Measurements from ENCODE around the gene MPPED2. TPM values are rescaled to one million over a fixed set of nuclear protein-coding genes. Genes with fewer than 3 reads are reported as not detected.

The MPPED2 gene
- total and polyA plus RNA-seq, 10 of the 15 experiments (the other 5 are each of a cell fraction or from before 2014, with no cell fraction given), result not detected

DNA sequence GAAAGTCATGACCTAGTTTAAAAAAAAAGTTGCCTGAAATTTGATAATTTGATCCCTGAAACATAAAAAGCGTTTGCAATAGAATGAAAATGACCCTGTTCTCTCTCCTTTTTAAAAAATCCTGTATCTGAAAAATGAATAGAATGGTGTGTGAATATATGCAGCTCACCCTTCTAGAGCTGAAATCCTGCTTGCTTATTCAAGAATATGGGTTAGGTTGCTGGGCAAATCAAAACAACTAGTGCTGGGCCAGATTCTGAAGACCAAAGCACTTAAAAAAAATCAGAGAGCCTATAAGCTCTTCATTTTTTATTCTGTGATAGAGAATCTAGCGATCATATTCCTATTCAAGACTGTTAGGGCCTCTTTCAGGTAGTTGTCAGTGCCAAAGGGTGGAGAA is 131.6 kb downstream of the MPPED2 start:
- FAIRE-seq (no peak), DNase-seq (ENCODE audit: low read depth, low spot score) (no peak), ATAC-seq (no peak)
- Histone ChIP-seq H3K4me2 (ENCODE audit: control insufficient read depth, insufficient read depth) (no peak overlapping the region), H3K4me1 (ENCODE audit: control insufficient read depth, insufficient read depth, low read length) (no peaks in the 10 kb centered on the region), H2AFZ (ENCODE audit: control insufficient read depth, low read depth, low read length) (no peak overlapping the region), H3K4me3 (no peak overlapping the region), H3K79me2 (ENCODE audit: control insufficient read depth, insufficient read depth, low read length) (no peaks in the 10 kb centered on the region), H3K27me3 (replicated peaks in 1 of 2; ENCODE audit: control insufficient read depth in 2 of 2, insufficient read depth in 2 of 2, low read length in 1 of 2) (peaks cover 1 to 2% of the 10 kb centered on the region in 2 experiments; a peak in 3 of 4 replicates), H3K9me3 (replicated peaks; ENCODE audit: control insufficient read depth, insufficient read depth, low read length) (no peaks in the 10 kb centered on the region), H3K9ac (ENCODE audit: control insufficient read depth, insufficient read depth, low read length) (no peak overlapping the region), H3K27ac (ENCODE audit: control insufficient read depth, insufficient read depth) (no peak overlapping the region), H4K20me1 (ENCODE audit: control insufficient read depth, insufficient read depth) (no peaks in the 10 kb centered on the region), H3K36me3 (ENCODE audit: control insufficient read depth in 2 of 2, insufficient read depth in 2 of 2, low read length in 1 of 2) (no peaks in the 10 kb centered on the region)
- no TSS peak for BruUV-seq (replicated peaks)
- ChIA-PET SMC1A (ENCODE audit: uncharacterized antibody, unreplicated experiment) (no interaction called here), RAD21 (ENCODE audit: unreplicated experiment) (no interaction called here), CTCF (no interaction called here), POLR2A (no interaction called here)
- TF ChIP-seq IKZF1 (conservative IDR thresholded peaks at IDR 0.05) (no peak), HDAC6 (IDR thresholded peaks at IDR 0.05; ENCODE audit: unreplicated experiment) (no peak), SMAD1 (IDR thresholded peaks at IDR 0.05; ENCODE audit: low read depth, partially characterized antibody) (no peak), NFYB (IDR thresholded peaks at IDR 0.05; ENCODE audit: insufficient read depth, low read depth, low read length) (no peak), ASH2L (IDR thresholded peaks at IDR 0.05; ENCODE audit: borderline replicate concordance, low read depth) (no peak), CHD2 (IDR thresholded peaks at IDR 0.05; ENCODE audit: borderline replicate concordance, low read depth, low read length) (no peak), EZH2 (IDR thresholded peaks at IDR 0.05; ENCODE audit: borderline replicate concordance, control insufficient read depth, low read depth, low read length) (no peak), JUNB (IDR thresholded peaks at IDR 0.05) (no peak)
- TF ChIP-seq, protein P1, sequence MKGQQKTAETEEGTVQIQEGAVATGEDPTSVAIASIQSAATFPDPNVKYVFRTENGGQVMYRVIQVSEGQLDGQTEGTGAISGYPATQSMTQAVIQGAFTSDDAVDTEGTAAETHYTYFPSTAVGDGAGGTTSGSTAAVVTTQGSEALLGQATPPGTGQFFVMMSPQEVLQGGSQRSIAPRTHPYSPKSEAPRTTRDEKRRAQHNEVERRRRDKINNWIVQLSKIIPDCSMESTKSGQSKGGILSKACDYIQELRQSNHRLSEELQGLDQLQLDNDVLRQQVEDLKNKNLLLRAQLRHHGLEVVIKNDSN (IDR thresholded peaks at IDR 0.05; ENCODE audit: borderline replicate concordance, extremely low read length, insufficient read depth, low read depth, low read length), result no peak
- 17% methylated on average over 2 of the region's 2 CpGs for WGBS (ENCODE audit: insufficient coverage, insufficient replicate concordance, low lambda C conversion rate, missing lambda C conversion rate)
- in situ Hi-C loops (cut with MboI) (no loop called here), intact Hi-C loops (cut with micrococcal nuclease; ENCODE audit: unreplicated experiment) (no loop called here)

Measured in GM12878 (cell line).